NCI-H526 (cell line): ENCODE results near the gene ANAPC15.

Experiments used
- DNase-seq, 2 experiments: peaks; one replicate each; lab custom pipeline; 2025; lab: John Stamatoyannopoulos, UW

Gene ANAPC15

GRCh38 chr11:72084965-72085364 is 27.5 kb downstream of the ANAPC15 start:
- no peak for DNase-seq

GRCh38 chr11:72084076-72084475 is 28.4 kb downstream of the ANAPC15 start:
- no peak for DNase-seq

DNA sequence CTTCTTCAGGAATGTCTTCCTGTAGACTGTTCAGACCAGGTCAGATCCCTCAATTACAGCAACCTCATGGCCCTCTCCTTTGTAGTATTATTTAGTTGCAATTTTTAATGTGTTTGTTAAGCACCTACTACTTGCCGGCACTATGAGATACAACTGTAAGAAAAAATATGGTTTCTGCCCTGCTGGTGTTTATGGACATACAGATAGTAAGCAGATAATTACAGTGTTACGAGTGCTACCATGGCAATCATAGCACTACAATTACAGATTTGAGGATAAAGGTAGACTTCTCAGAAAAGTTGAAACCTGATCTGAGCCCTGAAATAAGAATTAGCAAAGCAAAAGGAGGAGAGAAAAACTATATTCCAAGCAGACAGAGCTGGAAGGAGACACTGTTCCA is 29.1 kb downstream of the ANAPC15 start:
- DNase-seq = no peak

- peak; percentile 74 to 80 for DNase-seq
Measured at GRCh38 chr11:72081821-72082453, 30.6 kb downstream of the ANAPC15 start.

DNA sequence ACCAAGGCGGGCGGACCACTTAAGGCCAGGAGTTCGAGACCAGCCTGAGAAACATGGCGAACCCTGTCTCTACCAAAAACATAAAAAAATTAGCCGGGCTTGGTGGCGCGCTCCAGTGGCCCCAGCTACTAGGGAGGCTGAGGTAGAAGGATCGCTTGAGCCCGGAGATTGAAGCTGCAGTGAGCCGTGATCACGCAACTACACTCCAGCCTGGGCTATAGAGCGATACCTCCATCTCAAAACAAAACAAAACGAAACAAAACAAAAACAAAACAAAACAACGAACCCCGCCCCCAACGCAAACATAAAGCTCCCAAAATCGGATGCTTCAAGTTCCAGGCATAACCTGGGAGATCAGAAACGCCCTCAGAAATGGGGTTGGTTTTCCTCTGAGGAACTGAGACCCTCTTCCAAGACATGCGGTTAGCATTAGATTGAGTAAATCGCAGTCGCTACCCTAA is 31.3 kb downstream of the ANAPC15 start:
- no peak for DNase-seq

DNA sequence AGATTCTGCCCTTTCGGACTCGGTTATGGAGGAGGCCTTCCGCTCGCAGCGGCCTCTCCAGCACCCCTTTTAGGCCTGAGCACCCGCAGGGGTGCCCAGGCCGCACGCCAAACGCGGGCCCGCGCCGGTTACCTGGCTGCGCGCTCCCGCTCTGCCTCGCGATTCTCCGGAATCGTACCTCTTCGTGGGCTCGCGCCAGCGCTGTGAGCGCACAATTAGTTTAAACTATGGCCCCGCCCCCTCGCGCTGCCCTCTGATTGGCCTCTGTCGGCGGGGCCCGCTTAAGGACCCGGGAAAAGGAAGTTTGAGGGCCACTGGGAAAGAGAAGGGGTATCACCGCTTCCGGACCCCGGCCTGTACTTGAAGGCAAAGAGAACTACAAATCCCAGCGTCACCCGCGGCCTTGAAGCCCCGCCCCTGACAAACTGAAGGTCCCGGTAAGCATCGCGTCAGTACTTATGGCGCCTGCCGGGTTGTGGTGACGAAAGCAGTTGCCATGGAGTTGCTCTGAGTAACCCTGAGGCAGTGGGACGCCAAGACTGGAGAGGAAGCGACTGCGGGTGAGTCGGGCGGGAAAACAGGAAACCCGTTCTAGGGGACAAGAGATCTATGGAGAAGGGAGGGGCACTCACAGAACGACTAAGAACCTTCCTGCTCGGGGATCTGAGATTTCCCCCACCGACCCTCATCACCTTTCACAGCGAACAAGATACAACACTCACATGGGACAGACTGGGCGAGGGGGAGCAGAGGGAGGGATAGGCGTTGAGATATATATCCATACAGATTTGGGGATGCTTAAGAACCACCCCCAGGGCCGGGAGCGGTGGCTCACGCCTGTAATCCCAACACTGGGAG is 31.9 kb downstream of the ANAPC15 start, which contains the start of the genes LRRC51 and NUMA1:
TSS of gene LRRC51 (plus strand) at position 525 of the 858 bp plus-strand sequence. CDS start 8,234 bp downstream, outside the sequence.
TSS of gene NUMA1 (minus strand) at position 217 of the 858 bp plus-strand sequence. CDS start 44,599 bp downstream, outside the sequence.
- peak; percentile 100 for DNase-seq

DNA sequence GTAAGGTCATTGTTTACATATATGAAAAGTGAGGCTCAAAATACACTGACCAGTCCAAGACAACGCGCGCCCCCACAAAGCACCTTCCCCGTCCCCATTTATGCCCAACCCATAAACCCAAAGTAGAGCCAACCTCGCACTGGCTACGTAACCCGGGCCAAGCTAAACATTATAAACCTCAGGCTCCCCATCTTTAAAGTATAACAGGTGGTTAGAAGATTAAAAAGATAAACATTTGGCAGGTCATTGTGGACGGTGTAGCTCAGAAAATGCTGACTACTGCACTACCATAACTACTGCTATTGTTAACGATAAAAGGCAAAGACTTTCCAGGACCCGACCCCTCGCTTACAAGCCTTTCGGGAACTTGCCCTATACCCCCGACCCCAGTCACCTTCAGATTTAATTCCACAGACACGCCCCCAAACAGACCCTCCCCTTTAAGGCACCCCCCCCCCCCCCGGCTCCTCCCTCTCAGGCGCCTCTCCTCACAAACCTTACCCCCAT is 32.6 kb downstream of the ANAPC15 start:
- peak in 1 of 2 experiments; percentile 40 for DNase-seq

GRCh38 chr11:72078477-72078876 is 34.0 kb downstream of the ANAPC15 start:
- no peak for DNase-seq

GRCh38 chr11:72075756-72076155 is 36.7 kb downstream of the ANAPC15 start:
- no peak for DNase-seq

DNA sequence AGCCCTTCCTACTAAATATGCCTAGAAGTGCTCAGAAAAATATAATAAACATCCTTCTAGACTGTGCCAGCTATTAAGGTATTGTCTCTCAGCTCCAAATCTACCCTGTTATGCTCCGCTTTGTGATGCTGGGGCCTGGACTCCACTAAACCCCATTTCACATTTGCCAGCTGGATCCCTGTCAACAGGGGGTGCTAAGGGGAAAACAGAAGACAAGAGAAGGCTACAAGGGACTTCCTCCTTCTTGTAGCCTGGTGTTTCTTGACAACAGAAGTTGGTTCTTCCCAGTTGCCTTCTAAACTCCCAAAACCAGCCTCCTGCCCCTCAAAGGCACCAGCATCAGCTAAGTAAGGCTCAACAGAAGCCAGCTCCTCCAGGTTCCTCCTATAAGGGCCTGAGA is 37.4 kb downstream of the ANAPC15 start:
- DNase-seq = no peak

DNA sequence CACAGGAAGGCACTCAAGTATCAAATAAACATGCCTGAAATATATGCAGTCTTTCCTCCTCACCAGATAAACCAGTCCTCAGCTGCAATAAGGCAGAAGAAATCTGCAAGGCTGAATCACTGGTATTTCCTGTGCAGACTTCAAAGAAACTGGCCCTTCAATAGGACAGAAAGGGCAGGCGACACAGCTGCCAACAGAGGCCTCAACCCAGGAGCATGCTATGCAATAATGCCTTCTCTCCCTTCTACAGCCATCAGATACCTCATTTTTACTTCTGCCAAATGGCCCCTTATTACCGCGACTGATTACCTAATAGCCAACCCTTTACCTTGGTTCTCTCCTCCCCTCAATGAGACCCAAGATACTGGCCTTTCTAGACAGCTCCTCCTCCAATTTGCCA is 40.1 kb downstream of the ANAPC15 start:
- DNase-seq = no peak

- no peak for DNase-seq
Measured at GRCh38 chr11:72070491-72070890, 42.0 kb downstream of the ANAPC15 start.

- no peak for DNase-seq
Measured at GRCh38 chr11:72069787-72070251, 42.7 kb downstream of the ANAPC15 start.

DNA sequence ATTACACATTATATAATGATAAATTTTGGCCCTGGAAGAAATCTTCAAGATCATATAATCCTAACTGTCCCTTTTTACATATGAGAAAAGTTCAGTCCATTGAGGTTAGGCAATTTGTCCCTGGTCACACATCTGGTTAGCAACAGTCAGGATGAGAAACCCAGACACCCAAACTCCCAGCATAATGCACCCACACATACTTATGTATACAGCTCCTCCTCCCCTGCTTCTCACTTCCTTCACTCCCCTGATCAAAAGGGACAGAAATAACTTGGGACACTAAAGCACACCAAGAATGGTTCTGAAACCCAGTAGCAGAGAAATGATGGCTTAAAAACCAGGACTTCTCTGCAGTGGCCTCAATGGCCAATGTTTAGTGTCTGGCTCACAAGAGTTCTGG is 43.3 kb downstream of the ANAPC15 start:
- DNase-seq = no peak

DNA sequence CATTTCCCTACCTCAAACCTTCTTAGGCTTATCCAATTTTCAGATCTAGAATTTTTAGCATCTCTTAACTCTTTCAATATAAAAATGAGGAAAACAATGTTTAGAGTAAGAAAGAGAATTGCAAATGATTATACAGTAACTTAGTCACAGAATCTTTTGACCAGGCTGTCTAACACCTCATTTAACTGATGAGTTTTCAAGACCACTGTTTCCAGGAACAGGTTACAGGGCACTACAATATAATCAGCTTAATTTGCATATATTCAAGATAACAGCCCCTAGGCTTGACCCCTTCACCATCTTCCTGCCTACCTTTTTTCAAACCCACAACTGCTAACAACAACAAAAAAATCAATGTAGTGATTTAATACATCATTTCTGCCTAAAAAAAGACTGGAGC is 44.8 kb downstream of the ANAPC15 start:
- DNase-seq = no peak

DNA sequence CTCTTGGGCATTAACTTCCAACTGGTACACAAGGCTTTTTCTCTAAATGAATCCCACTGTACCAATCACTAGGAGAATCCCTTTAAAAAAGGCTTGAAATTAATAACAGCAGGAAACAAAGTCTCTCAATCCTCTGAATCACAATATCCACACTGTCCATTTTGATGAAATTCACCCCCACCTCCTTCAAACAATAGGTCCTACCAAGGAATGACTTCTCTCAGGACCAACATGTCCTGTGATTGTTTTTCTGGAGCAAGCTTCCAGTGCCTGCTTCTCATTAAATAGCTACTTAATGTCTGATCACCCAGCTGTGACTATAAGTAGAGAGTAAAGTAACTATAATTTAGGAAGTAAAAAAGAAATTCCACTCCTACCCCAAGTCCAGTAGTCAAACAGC is 45.2 kb downstream of the ANAPC15 start:
- DNase-seq = no peak

- no peak for DNase-seq
Measured at GRCh38 chr11:72066855-72067254, 45.6 kb downstream of the ANAPC15 start.

- DNase-seq = no peak
Measured at GRCh38 chr11:72061739-72062396, 50.6 kb downstream of the ANAPC15 start.
